HG03439 (cell line): ENCODE results near the gene MED27.

ENCODE experiments used
- ATAC-seq: cut with Tn5 transposase; IDR thresholded peaks from one replicate; pipeline ENCODE4 v1.9.1; 2021; ENCODE audit warnings: mild to moderate bottlenecking, moderate library complexity; ENCODE audit not compliant: unreplicated experiment

The MED27 gene

DNA sequence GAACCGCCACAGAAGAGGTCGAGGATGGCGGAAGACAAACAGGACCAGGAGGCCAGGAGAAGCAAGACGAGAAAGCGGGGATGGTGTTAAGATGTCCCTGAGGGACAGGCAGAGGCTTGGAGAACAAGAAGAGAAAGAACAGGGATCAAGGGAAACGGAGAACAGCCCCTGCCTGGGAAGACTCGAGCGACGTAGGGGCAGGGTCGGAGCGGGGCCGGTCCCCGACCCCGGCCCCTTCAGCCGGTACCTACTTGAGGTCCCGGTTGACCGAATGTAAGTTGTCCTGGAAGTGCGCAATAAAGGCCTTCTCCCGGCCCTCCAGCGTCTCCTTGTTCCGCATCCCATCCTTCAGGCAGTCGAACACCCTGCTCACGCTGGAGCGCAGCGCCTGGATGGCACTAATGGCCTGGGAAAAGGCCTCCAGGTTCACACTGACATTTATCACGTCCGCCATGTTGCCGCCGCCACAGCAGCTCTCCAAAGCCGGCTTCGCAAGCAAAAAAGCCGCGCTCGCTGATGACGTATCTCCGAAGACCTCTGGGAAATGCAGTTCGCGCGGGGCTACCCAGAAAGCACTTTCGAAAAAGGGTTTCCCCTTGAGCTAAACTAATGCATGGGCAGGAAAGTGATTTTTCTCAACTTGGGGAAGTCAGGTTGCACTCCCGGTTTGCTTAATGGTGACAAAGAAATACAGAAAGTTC is at the start of gene MED27:
MED27 (minus strand) TSS at position 477 of the 701 bp plus-strand sequence; CDS start at position 454, 23 bp downstream.
- ATAC-seq = peak; percentile 83

DNA sequence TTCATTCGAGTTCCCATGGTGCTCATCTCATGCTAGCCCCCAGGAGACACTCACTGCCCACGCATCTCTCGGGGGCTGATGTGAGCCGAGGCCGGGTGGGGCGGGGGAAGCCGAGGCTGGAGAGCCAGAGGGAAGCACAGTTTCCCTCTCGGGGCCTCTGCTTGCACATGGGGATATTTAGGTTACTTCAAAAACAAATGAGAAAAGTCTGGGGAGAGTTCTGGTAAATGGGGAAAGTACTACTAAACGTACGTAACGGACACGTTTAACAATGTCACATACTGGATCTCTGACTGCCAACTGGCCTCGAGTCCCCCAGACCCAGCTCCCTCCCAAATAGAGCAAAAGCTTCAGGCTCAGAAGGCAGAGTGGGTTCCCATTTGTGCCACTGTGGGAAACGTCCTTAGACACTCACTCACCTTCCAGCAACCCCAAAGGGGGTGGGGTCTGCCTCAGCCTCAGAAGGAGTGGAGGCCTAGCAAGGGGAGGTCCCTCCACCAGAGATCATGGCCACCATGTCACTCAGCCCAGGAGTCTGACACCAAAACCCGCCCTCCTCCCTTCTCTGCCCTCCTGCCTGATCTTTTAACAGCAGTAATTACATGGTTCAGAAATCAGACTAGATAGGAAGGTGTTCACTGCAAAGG is 48.3 kb upstream of the MED27 start:
- no peak for ATAC-seq

- ATAC-seq = no peak
These were observed 47.1 kb upstream of the MED27 start for GRCh38 chr9:132126680-132127236.

- ATAC-seq = no peak
These were observed 46.4 kb upstream of the MED27 start for GRCh38 chr9:132125944-132126679.

DNA sequence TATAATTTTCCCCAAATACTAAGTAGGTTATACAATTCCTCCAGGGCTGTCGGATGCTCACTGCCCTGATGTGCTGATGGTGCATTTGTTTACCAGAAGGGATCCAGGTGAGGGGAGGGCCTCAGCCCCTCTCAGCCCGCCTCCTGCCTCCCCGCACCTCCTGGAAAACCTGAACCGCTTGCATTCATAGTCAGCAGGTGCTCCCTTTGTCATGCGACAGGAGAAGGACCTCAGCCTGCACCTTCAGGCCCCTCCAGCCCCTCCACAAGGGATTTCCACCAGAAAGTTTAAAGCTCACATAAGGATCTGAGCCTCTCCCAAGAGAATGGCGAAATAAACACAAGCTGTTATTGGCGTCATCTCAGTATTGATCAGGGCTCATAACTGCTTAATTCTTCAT is 45.7 kb upstream of the MED27 start:
- ATAC-seq = no peak

DNA sequence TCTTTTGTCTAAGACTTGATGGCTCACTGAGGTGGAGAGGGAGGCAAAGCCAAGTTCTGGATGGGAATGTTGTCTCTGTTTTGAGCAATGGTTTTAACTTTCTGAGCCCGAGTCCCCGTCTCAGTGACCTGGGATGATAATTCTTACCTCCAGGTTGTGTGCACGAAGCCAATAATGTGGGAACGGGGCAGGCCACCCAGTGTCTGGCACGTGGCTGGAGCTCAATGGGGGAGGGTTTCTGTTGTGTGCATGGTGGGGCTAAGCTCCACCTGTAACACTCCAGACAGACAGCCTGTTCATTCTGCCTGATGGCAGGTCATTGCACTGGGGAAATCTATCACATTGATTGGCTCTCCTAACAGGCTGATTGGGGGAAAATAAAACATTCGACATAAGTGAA is 45.1 kb upstream of the MED27 start:
- ATAC-seq = no peak

DNA sequence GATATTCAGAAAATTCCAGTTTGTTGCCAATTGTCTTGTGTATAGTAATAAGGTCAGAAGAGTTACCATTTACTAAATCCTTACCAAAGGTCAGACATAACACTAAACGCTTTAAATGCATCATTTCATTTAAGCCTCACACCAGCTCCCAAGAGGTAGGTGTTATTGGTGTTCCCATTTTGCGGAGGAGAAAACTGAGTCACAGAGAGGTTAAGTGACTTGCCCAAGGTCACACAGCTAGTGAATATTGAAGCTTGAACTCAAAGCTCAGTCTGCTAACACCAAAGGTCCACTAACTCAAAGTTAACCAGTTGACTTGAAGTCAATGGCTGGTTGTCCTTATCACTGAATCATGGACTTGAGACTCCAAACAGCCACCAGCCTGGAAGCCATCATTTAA is 41.4 kb upstream of the MED27 start:
- no peak for ATAC-seq

DNA sequence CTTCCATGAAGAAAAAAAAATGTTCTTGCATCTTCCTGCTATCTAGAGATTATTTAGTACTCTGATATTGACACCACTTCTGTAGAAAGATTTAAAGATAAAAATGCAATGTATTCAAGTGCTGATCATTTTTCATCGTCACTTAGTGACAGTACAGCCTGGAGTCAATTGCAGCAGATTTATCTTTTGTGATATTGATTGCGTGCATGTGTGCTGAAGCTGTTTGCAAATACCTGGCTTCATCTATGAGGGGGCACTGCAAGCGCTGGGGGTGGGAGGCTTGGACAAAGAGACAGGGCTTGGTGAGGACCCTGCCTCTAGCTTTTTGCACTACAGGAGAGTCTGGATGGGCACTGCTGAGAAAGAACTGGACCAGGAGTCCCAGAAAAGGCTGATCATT is 38.0 kb upstream of the MED27 start:
- ATAC-seq = no peak

DNA sequence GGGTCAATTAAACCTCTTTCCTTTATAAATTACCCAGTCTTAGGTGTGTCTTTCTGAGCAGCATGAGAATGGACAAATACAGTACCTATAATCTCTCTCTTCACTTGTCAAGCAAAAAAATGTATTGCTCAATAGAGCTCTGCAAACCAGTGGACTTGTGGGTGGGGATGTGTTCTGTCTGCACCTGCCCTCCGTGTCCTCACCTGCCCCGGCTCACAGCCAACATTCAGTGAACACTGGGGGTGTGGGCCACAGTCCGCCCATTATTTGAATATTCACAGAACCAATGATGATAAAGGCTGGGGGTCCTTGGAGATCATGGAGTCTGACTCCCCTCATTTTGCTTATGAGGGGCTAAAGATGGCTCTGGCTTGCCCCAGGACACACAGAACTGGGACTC is 36.9 kb upstream of the MED27 start:
- no peak for ATAC-seq

DNA sequence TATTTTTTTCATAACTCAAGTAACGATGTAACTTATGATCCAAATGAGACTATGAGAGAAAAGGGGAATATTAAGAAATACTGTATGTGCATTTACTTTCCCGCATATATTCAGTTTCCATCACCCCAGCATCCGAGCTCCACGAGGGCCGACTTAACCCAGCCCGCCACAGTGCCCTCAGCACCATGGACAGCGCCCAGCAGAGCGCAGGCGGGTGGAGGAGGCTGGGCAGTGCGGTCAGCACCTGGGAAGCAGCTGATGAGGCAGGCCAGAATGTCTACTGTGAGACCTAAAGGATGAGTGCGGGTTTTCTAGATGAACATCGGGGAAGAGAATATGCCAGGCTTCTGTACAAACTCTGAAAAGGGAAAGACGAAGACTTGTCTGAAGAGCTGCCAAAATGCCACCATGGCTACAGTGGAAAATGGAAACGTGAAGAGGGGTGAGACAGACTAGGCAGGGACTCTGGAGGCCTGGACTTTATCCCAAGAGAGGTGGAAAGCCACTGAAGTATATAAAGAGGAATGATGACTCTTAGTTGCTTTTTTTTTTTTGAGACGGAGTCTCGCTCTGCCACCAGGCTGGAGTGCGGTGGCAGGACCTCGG is 34.5 kb upstream of the MED27 start:
- no peak for ATAC-seq

GRCh38 chr9:132109291-132109690 is 29.6 kb upstream of the MED27 start:
- no peak for ATAC-seq

DNA sequence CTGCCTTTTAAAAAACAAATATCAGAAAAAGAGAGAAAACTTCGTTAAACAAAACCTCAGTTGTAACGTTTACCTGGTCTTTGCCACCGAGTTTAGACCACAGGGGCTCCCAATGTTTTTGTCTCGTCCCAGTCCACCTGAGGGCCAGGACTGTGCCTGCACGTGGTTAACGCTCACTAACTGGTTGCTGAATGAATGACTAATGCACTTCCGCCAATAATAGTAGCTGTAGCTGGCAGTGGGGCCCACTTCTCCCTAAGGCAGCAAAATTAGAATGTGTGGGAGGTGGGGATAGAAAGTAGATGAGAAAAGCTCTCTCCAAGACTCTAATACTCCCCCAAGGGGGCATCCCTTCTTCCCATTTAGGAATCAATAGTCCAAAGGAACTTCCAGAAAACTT is 29.1 kb upstream of the MED27 start:
- ATAC-seq = no peak

- ATAC-seq = no peak
These were observed 20.2 kb upstream of the MED27 start for GRCh38 chr9:132099741-132100407.

DNA sequence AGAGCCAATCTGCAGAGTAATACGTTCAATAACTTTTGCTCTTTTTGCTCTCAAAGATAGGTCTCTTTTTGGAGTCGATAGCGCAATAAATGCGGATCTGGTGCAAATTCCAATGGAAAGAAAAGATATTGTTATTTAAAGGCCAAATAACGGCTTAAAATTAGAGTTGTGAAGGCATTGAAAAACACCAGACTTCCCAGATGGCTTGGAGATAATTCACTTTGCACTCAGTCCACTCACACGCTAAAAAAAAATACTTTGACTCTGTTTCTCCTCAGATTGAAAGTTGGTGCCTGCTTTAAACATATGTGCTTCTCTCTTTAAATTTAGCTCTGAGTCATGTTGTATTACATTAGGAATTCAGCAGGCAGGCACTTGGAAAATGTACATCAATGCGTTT is 19.5 kb upstream of the MED27 start:
- ATAC-seq = no peak

- ATAC-seq = no peak
These were observed 14.7 kb upstream of the MED27 start for GRCh38 chr9:132094314-132094791.

- no peak for ATAC-seq
These were observed 11.1 kb upstream of the MED27 start for GRCh38 chr9:132090771-132091170.

- ATAC-seq = no peak
These were observed 7.9 kb upstream of the MED27 start for GRCh38 chr9:132087438-132088030.

DNA sequence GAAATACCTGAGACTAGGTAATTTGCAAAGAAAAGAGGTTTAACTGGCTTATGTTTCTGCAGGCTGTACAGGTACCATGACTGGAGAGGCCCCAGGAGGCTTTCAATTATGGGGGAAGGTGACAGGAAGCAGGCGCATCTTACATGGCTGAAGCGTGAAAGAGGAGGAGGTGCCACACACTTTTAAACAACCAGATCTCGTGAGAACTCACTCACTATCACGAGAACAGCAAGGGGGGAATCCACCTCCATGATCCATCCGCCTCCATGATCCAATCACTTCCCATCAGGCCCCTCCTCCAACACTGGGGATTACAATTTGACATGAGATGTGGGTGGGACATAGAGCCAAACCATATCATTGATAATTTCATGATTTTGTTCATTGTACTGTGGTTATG is 2.5 kb upstream of the MED27 start:
- no peak for ATAC-seq

- ATAC-seq = no peak
These were observed 839 bp downstream of the MED27 start for GRCh38 chr9:132078699-132079356.
